ENCODE data around the gene RAB34. TPM values are rescaled to one million over a fixed set of nuclear protein-coding genes. Genes with fewer than 3 reads are reported as not detected.

The RAB34 gene, protein sequence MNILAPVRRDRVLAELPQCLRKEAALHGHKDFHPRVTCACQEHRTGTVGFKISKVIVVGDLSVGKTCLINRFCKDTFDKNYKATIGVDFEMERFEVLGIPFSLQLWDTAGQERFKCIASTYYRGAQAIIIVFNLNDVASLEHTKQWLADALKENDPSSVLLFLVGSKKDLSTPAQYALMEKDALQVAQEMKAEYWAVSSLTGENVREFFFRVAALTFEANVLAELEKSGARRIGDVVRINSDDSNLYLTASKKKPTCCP
- 63.5 TPM for total RNA-seq
- long read RNA-seq, transcript RAB34-203 (10 exons, 1,597 nt): minor isoform, 9 of 131 reads
- long read RNA-seq, transcript RAB34-201 (11 exons, 1,592 nt): minor isoform, 26 of 131 reads
- long read RNA-seq, transcript RAB34-204 (10 exons, 1,766 nt): major isoform, 51 of 131 reads
- long read RNA-seq, partial matches to known transcripts: 12 of 131 reads
- long read RNA-seq, other reads (novel, unspliced or antisense): 29 of 131 reads

- Histone ChIP-seq H3K27me3 (no peaks in the 10 kb centered on the region), H3K36me3 (peaks cover 37% of the 10 kb centered on the region), H3K4me3 (peak within 1 kb of the TSS; percentile 86), H3K4me1 (peaks cover 44% of the 10 kb centered on the region), H3K9me3 (no peaks in the 10 kb centered on the region), H3K27ac (peak within 1 kb of the TSS; percentile 86)
- peak; percentile 66 for ATAC-seq
- peak; percentile 92 for DNase-seq
- intact Hi-C loops (cut with DNase I): no loop called here
- TF ChIP-seq, protein P1, sequence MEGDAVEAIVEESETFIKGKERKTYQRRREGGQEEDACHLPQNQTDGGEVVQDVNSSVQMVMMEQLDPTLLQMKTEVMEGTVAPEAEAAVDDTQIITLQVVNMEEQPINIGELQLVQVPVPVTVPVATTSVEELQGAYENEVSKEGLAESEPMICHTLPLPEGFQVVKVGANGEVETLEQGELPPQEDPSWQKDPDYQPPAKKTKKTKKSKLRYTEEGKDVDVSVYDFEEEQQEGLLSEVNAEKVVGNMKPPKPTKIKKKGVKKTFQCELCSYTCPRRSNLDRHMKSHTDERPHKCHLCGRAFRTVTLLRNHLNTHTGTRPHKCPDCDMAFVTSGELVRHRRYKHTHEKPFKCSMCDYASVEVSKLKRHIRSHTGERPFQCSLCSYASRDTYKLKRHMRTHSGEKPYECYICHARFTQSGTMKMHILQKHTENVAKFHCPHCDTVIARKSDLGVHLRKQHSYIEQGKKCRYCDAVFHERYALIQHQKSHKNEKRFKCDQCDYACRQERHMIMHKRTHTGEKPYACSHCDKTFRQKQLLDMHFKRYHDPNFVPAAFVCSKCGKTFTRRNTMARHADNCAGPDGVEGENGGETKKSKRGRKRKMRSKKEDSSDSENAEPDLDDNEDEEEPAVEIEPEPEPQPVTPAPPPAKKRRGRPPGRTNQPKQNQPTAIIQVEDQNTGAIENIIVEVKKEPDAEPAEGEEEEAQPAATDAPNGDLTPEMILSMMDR (IDR thresholded peaks at IDR 0.05): peak; percentile 38
These were observed at the start of gene RAB34 for GRCh38 chr17:28717578-28718332. TSS of gene RAB34 (minus strand) at chr17:28717868. CDS start at chr17:28717266, 602 bp downstream.

GRCh38 chr17:28765038-28765437 is 47.4 kb upstream of the RAB34 start:
- no peak for ATAC-seq
- Histone ChIP-seq H3K4me1 (peaks cover 21% of the 10 kb centered on the region), H3K36me3 (peaks cover 18% of the 10 kb centered on the region), H3K27ac (no peak overlapping the region), H3K4me3 (no peak overlapping the region), H3K27me3 (no peaks in the 10 kb centered on the region), H3K9me3 (no peaks in the 10 kb centered on the region)
- DNase-seq: no peak
- TF ChIP-seq, protein P1 (IDR thresholded peaks at IDR 0.05): no peak
- intact Hi-C loops (cut with DNase I): loop anchor here (10.0 kb wide), 1 partner anchor 150 kb away; no protein-coding TSS in a partner anchor

DNA sequence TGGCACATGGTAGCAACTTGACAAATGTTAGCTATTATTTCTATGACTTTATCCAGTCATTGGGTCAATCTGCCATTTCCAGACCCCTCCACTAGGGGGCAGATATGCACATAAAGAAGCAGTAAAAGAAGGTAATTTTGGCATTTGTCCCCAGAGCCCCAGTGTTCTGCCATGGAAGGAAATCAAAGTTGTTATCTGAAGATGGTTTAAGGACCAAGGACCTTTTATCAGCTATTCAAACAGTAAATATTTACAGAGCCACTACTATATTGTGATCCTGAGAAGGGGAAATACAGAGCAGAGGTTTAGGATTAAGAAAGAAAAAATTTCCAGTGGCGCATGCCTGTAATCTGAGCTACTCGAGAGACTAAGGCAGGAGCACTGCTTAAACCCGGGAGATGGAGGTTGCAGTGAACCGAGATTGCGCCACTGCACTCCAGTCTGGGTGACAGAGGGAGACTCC is 46.2 kb upstream of the RAB34 start:
- Histone ChIP-seq H3K36me3 (peaks cover 29% of the 10 kb centered on the region), H3K9me3 (no peaks in the 10 kb centered on the region), H3K4me1 (peaks cover 21% of the 10 kb centered on the region), H3K4me3 (no peak overlapping the region), H3K27ac (no peak overlapping the region), H3K27me3 (no peaks in the 10 kb centered on the region)
- ATAC-seq (peak; percentile 83), DNase-seq (no peak)
- intact Hi-C loops (cut with DNase I): loop anchor here (10.0 kb wide), 1 partner anchor 151 kb away; no protein-coding TSS in a partner anchor
- TF ChIP-seq, protein P1 (IDR thresholded peaks at IDR 0.05): peak; percentile 96

GRCh38 chr17:28763137-28763799 is 45.6 kb upstream of the RAB34 start:
- TF ChIP-seq, protein P1 (IDR thresholded peaks at IDR 0.05): no peak
- Histone ChIP-seq H3K27me3 (no peaks in the 10 kb centered on the region), H3K27ac (no peak overlapping the region), H3K4me3 (no peak overlapping the region), H3K36me3 (peaks cover 35% of the 10 kb centered on the region), H3K9me3 (no peaks in the 10 kb centered on the region), H3K4me1 (peaks cover 21% of the 10 kb centered on the region)
- DNase-seq (no peak), ATAC-seq (peak; percentile 3)
- intact Hi-C loops (cut with DNase I): loop anchor here (10.0 kb wide), 1 partner anchor 152 kb away; no protein-coding TSS in a partner anchor
